Measurements from ENCODE around the gene FANCG. TPM values are rescaled to one million over a fixed set of nuclear protein-coding genes. Genes with fewer than 3 reads are reported as not detected.

Gene FANCG
- total and polyA plus RNA-seq, 2 of the 8 experiments (the other 6 are each of a cell fraction or from before 2014, with no cell fraction given) = 66.6 to 87.1 TPM

- H3K4me1 ChIP-seq (replicated peaks in 1 of 4; ENCODE audit: control insufficient read depth in 3 of 4, insufficient read depth in 4 of 4, low read length in 3 of 4) = peaks cover 6 to 24% (median 10%) of the 10 kb centered on the region in 4 experiments
- H2AK5ac ChIP-seq (ENCODE audit: low read depth, low read length) = no peak overlapping the region
- H3K36me3 ChIP-seq (ENCODE audit: control insufficient read depth in 2 of 4, insufficient read depth in 4 of 4, low read length in 3 of 4) = peaks cover 19 to 42% (median 36%) of the 10 kb centered on the region in 4 experiments
- no peak overlapping the region for H3K9ac ChIP-seq (replicated peaks in 1 of 4; ENCODE audit: extremely low read depth in 1 of 4, low read depth in 3 of 4, low read length in 3 of 4)
- H3K56ac ChIP-seq (replicated peaks; ENCODE audit: insufficient read length, low read depth, low read length) = no peak overlapping the region
- no peak overlapping the region for H2BK20ac ChIP-seq (ENCODE audit: low read length)
- no peak overlapping the region for H3K18ac ChIP-seq (ENCODE audit: extremely low read depth, low read length)
- no peak overlapping the region for H3K14ac ChIP-seq (ENCODE audit: insufficient read length)
- FAIRE-seq (no peak), DNase-seq (ENCODE audit: low read depth in 1 of 2, low spot score in 2 of 2) (no peak)
- no peak overlapping the region for H3K23ac ChIP-seq (ENCODE audit: insufficient read length)
- peaks cover 15% of the 10 kb centered on the region; the same call in 1 of the 2 replicates for H3K23me2 ChIP-seq (ENCODE audit: low read depth, low read length)
- no peak overlapping the region for H3K4me3 ChIP-seq (ENCODE audit: extremely low read depth in 1 of 4, insufficient read depth in 2 of 4, low read depth in 3 of 4, low read length in 4 of 4)
- no peak overlapping the region for H2BK15ac ChIP-seq (ENCODE audit: low read length)
- peaks cover 23 to 45% of the 10 kb centered on the region in 2 experiments for H3K79me2 ChIP-seq (ENCODE audit: control insufficient read depth in 1 of 2, insufficient read depth in 2 of 2, low read length in 2 of 2)
- WGBS, 2 experiments (ENCODE audit: extremely low coverage in 1 of 2, insufficient coverage in 1 of 2, insufficient read length in 1 of 2, insufficient replicate concordance in 2 of 2, low coverage in 1 of 2, low lambda C conversion rate in 2 of 2, missing lambda C conversion rate in 1 of 2) = 92% methylated on average over 8 of the region's 8 CpGs; no CpG with 5 or more reads in 1 of the 2 experiments
- no peak overlapping the region for H4K8ac ChIP-seq (ENCODE audit: extremely low read depth, insufficient read depth, low read length)
- H3K79me1 ChIP-seq (ENCODE audit: low read depth, low read length) = peaks cover 8% of the 10 kb centered on the region
- peaks cover 5 to 12% of the 10 kb centered on the region in 2 experiments for H4K20me1 ChIP-seq (replicated peaks in 1 of 2; ENCODE audit: control insufficient read depth in 1 of 2, insufficient read depth in 2 of 2, low read length in 2 of 2)
- H3K4ac ChIP-seq (replicated peaks; ENCODE audit: insufficient read length, low read depth, low read length) = no peak overlapping the region
- H2BK120ac ChIP-seq (replicated peaks; ENCODE audit: low read depth, low read length) = no peak overlapping the region
- no peak overlapping the region for H4K91ac ChIP-seq (replicated peaks; ENCODE audit: insufficient read length, low read length)
- H3K4me2 ChIP-seq (ENCODE audit: insufficient read depth in 1 of 2, low read depth in 2 of 2, low read length in 2 of 2) = no peak overlapping the region
- H3K27ac ChIP-seq (ENCODE audit: low read depth, low read length) = no peak overlapping the region
- H2BK12ac ChIP-seq (ENCODE audit: low read depth, low read length) = no peak overlapping the region
- no peak overlapping the region for H4K5ac ChIP-seq (ENCODE audit: insufficient read length, low read depth, low read length)
- no peak overlapping the region for H2BK5ac ChIP-seq (ENCODE audit: low read depth, low read length)
- CTCF ChIA-PET (ENCODE audit: partially characterized antibody) = no interaction called here
- no peaks in the 10 kb centered on the region for H3K9me3 ChIP-seq (ENCODE audit: insufficient read depth in 2 of 2, low read depth in 1 of 2, low read length in 1 of 2)
- H3K27me3 ChIP-seq (replicated peaks in 1 of 4; ENCODE audit: control insufficient read depth in 3 of 4, extremely low read depth in 1 of 4, insufficient read depth in 3 of 4, low read length in 3 of 4) = no peaks in the 10 kb centered on the region
- POLR2A ChIA-PET (ENCODE audit: partially characterized antibody) = interaction anchor here (0.9 to 17.6 kb wide), 2 partner anchors 23 to 24 kb away, joined by 4 to 440 read pairs; partner anchors contain the start of genes PIGO and STOML2
- no peak overlapping the region for H2AFZ ChIP-seq (ENCODE audit: low read length)
- TF ChIP-seq RFX5 (IDR thresholded peaks at IDR 0.05; ENCODE audit: borderline replicate concordance, low read depth, low read length) (no peak), BACH1 (IDR thresholded peaks at IDR 0.05; ENCODE audit: low read length) (no peak), CREB1 (IDR thresholded peaks at IDR 0.05) (no peak), RAD21 (IDR thresholded peaks at IDR 0.05 in 1 of 2, conservative IDR thresholded peaks at IDR 0.05 in 1 of 2; ENCODE audit: low read depth in 2 of 2, low read length in 2 of 2) (no peak), SIN3A (conservative IDR thresholded peaks at IDR 0.05 in 1 of 2, IDR thresholded peaks at IDR 0.05 in 1 of 2; ENCODE audit: low read depth in 1 of 2, low read length in 2 of 2) (no peak), POLR2AphosphoS5 (IDR thresholded peaks at IDR 0.05; ENCODE audit: low read depth, low read length) (no peak), ATF3 (IDR thresholded peaks at IDR 0.05; ENCODE audit: insufficient read depth, low read depth, low read length) (no peak), BRCA1 (IDR thresholded peaks at IDR 0.05; ENCODE audit: low read depth, low read length) (no peak), SP2 (IDR thresholded peaks at IDR 0.05; ENCODE audit: low read length) (no peak), GTF2F1 (IDR thresholded peaks at IDR 0.05; ENCODE audit: borderline replicate concordance, low read depth, low read length) (no peak), JUN (IDR thresholded peaks at IDR 0.05; ENCODE audit: low read depth, low read length) (no peak), TAF1 (IDR thresholded peaks at IDR 0.05; ENCODE audit: low read depth, low read length) (no peak), POLR2A (IDR thresholded peaks at IDR 0.05; ENCODE audit: control extremely low read depth in 1 of 2, low read depth in 2 of 2, low read length in 2 of 2) (no peak), CEBPB (IDR thresholded peaks at IDR 0.05; ENCODE audit: low read depth, low read length) (no peak), KDM4A (IDR thresholded peaks at IDR 0.05; ENCODE audit: low read depth, low read length, severe bottlenecking) (no peak)
These were observed 5.0 kb downstream of the FANCG start for GRCh38 chr9:35074791-35075190.

All from H1 (cell line).